ENCODE data around the gene GJD4.

DNA sequence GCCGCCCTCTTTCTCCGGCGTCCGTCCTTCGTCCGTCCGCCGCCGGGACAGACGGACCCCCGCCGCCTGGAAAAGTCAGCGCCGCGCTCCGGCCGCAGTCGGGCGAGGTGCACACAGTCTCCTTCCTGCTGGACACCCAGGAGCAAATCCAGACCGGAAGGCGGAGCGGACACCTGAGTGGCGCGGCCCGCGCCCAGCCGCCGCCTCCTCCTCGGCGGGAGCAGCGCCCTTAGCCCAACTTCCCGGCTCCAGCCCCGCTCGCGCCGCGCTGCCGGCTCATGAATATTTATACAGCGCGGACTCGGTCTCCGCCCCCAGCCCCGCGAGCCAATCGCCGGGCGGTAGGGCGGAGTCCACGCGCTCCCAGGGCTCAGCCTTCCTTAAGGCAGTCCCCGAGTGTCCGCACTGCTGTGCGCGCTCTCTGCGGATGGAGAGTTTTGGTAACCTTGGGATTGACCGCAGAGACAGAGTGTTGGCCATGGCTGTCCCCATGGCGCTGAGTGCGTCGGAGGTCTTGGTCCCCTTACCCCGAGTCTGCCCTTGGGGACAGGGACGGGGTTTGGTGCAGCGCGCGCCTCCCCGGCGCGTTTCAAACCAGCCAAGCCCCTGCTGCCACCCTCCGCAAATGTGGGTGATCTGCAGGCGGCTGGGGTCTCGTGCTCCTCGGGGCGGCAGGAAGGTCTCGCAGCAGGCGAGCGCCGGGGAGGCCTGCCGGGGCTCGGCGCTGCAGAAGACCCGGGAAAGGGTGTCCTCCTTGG is 37.1 kb downstream of the GJD4 start, which contains the start of gene FZD8:
- TF ChIP-seq MYC (IDR thresholded peaks at IDR 0.05; ENCODE audit: low read depth, low read length): no peak
- TF ChIP-seq, protein P1, sequence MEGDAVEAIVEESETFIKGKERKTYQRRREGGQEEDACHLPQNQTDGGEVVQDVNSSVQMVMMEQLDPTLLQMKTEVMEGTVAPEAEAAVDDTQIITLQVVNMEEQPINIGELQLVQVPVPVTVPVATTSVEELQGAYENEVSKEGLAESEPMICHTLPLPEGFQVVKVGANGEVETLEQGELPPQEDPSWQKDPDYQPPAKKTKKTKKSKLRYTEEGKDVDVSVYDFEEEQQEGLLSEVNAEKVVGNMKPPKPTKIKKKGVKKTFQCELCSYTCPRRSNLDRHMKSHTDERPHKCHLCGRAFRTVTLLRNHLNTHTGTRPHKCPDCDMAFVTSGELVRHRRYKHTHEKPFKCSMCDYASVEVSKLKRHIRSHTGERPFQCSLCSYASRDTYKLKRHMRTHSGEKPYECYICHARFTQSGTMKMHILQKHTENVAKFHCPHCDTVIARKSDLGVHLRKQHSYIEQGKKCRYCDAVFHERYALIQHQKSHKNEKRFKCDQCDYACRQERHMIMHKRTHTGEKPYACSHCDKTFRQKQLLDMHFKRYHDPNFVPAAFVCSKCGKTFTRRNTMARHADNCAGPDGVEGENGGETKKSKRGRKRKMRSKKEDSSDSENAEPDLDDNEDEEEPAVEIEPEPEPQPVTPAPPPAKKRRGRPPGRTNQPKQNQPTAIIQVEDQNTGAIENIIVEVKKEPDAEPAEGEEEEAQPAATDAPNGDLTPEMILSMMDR (IDR thresholded peaks at IDR 0.05; ENCODE audit: low read depth, low read length): no peak
